Measurements from ENCODE around the gene TBXA2R.
"Not testable (repeated sequence)": the region's sequence is repeated elsewhere in the genome, so short reads cannot be mapped to it uniquely, and the experiment has no call there.

Gene TBXA2R

DNA sequence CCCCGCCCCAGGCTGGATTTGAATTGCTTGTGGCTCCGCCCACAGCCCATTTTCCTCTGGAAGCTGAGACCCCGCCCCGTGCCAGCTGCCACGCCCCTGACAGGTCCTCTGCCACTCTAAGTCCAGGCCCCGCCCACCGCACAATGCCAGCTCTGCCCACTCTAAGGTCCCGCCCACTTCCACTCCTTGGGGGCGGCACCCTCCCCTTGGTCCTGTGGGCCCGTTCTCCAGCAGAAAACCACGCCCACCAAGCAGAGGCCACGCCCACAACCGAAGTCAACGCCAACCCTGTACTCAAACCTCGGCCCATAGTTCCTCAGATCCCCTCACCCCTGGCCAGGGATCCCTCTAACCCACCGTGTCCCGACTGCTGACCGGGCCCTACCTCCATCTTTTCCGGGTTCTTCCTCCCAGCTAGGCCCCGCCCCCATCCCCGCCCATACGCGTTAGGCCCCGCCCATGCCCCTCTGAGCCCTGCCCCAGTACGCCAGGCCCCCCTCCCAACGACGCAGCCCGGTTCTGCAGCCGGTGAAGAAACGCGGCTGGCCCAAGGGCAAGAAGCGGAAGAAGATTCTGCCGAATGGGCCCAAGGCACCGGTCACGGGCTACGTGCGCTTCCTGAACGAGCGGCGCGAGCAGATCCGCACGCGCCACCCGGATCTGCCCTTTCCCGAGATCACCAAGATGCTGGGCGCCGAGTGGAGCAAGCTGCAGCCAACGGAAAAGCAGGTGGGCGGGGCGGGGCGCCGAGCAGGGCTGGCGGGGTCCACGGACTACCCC is 32.6 kb downstream of the TBXA2R start:
- H3K9me3 ChIP-seq (ENCODE audit: control insufficient read depth in 5 of 5, low read length in 5 of 5) = no peaks in the 10 kb centered on the region
- no peaks in the 10 kb centered on the region for H3K27me3 ChIP-seq (ENCODE audit: control insufficient read depth in 5 of 5, insufficient read depth in 4 of 5, low read length in 5 of 5)
- H3K9ac ChIP-seq (ENCODE audit: low read length in 5 of 5) = peak overlapping the region in 1 of 5 donors; percentile 80
- H3K27ac ChIP-seq (ENCODE audit: low read depth, low read length) = no peak overlapping the region
- peak overlapping the region in 4 of 5 donors; percentile 71 to 83 (median 78) for H3K4me3 ChIP-seq (ENCODE audit: low read depth in 1 of 5, low read length in 5 of 5)
- H3K36me3 ChIP-seq (ENCODE audit: control insufficient read depth in 5 of 5, insufficient read depth in 5 of 5, low read length in 5 of 5) = peaks cover 0 to 17% (median 5%) of the 10 kb centered on the region in 5 donors
- H3K4me1 ChIP-seq (ENCODE audit: control insufficient read depth in 5 of 5, insufficient read depth in 5 of 5, low read length in 5 of 5) = peaks cover 4 to 31% (median 28%) of the 10 kb centered on the region in 5 donors

DNA sequence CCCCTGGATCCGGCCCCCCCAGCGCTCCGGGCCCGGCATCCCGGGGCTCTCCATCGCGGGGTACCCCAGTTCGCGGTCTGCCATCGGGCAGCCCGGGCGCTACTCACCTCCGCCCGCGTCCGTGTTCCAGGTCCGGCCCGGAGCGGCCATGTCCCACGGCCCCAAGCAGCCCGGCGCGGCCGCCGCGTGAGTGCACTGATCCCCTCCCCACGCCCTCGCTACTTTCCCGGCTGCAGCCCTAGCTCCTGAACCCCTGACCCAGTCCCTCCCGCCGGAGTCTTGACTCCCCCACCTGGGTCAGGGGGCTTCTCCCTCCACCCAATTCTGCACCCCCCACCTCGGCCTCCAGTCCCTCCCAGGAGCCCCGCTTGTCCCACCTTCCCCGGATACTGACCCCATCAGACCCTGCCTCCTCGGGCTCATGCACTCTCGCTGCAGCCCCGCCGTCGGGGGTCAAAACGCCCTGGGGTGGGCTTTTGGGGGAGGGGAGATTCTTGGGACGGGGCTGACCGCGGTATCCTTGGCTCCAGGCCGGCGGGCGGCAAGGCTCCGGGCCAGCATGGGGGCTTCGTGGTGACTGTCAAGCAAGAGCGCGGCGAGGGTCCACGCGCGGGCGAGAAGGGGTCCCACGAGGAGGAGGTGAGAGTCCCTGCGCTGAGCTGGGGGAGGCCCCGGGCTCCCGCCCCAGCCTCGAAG is 33.4 kb downstream of the TBXA2R start:
- H3K4me1 ChIP-seq (ENCODE audit: control insufficient read depth in 5 of 5, insufficient read depth in 5 of 5, low read length in 5 of 5) = peaks cover 4 to 31% (median 28%) of the 10 kb centered on the region in 5 donors
- H3K27ac ChIP-seq (ENCODE audit: low read depth, low read length) = no peak overlapping the region
- H3K27me3 ChIP-seq (ENCODE audit: control insufficient read depth in 5 of 5, insufficient read depth in 4 of 5, low read length in 5 of 5) = no peaks in the 10 kb centered on the region
- no peaks in the 10 kb centered on the region for H3K9me3 ChIP-seq (ENCODE audit: control insufficient read depth in 5 of 5, low read length in 5 of 5)
- peaks cover 0 to 15% (median 5%) of the 10 kb centered on the region in 5 donors for H3K36me3 ChIP-seq (ENCODE audit: control insufficient read depth in 5 of 5, insufficient read depth in 5 of 5, low read length in 5 of 5)
- peak overlapping the region in 4 of 5 donors; percentile 60 to 80 (median 68) for H3K9ac ChIP-seq (ENCODE audit: low read length in 5 of 5)
- H3K4me3 ChIP-seq (ENCODE audit: low read depth in 1 of 5, low read length in 5 of 5) = peak overlapping the region in 4 of 5 donors; percentile 71 to 83 (median 78)

DNA sequence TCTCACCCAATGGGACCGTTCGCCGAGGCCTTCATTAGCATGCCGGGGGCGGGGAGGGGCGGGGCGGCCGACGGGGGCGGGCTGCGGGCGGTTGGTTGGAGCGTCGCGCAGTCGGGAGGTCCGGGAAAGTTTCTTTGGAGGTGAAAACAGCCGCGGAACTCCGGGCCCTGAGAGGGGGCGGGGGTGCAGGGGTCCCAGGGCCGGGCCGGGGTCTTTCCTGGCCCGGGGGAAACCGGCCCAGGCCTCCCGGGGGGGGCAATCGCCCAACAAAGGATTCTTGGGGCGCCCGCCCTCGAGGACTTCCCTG is 33.9 kb downstream of the TBXA2R start, which contains the start of gene HMG20B:
TSS of gene HMG20B (plus strand) at position 90 of the 307 bp plus-strand sequence. CDS start 366 bp downstream, outside the sequence.
- Histone ChIP-seq H3K27ac (ENCODE audit: low read depth, low read length) (no peak within 1 kb of the TSS), H3K4me3 (ENCODE audit: low read depth in 1 of 5, low read length in 5 of 5) (peak within 1 kb of the TSS; percentile 71 to 83 (median 82)), H3K27me3 (ENCODE audit: control insufficient read depth in 5 of 5, insufficient read depth in 4 of 5, low read length in 5 of 5) (no peaks in the 10 kb centered on the region), H3K9me3 (ENCODE audit: control insufficient read depth in 5 of 5, low read length in 5 of 5) (no peaks in the 10 kb centered on the region), H3K4me1 (ENCODE audit: control insufficient read depth in 5 of 5, insufficient read depth in 5 of 5, low read length in 5 of 5) (peaks cover 4 to 31% (median 28%) of the 10 kb centered on the region in 5 donors), H3K9ac (ENCODE audit: low read length in 5 of 5) (peak within 1 kb of the TSS in 4 of 5 donors; percentile 60 to 80 (median 72)), H3K36me3 (ENCODE audit: control insufficient read depth in 5 of 5, insufficient read depth in 5 of 5, low read length in 5 of 5) (peaks cover 0 to 15% (median 5%) of the 10 kb centered on the region in 5 donors)

DNA sequence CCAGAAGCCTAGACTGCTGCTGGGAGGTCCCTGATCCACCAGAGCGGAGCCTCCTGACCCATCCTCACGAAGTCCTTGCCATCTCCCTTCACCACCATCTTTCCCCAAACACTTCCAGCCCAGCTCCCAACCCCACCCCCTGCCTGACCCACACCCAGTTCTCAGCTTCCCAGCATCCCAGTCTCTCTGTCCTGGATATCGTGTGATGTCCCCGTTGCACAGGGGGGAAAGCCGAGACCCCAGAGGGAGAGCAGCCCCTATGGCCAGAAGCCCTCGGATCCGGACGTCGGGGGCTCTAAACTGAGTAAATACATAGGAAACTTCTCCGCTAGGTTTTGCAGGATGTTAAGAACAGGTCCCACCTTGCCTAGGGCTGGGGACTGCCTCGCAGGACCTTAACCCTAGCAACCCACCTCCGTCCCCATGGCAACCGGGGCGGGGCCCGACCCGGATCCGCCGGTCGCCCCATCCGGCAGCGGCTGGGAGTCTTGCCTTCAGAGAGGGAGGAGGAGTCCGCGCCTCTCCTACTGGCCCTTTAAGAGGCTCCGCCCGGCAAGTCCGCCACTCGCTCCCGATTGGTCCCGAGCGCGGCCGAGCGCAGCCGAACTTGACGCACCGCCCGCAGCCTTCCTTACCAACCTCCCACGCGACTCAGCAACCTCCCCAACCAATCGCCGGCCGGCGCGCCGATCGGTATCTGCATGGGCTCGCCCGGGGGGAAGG is 34.4 kb downstream of the TBXA2R start:
- Histone ChIP-seq H3K4me1 (ENCODE audit: control insufficient read depth in 5 of 5, insufficient read depth in 5 of 5, low read length in 5 of 5) (peaks cover 4 to 31% (median 28%) of the 10 kb centered on the region in 5 donors), H3K9me3 (ENCODE audit: control insufficient read depth in 5 of 5, low read length in 5 of 5) (no peaks in the 10 kb centered on the region), H3K27ac (ENCODE audit: low read depth, low read length) (no peak overlapping the region), H3K4me3 (ENCODE audit: low read depth in 1 of 5, low read length in 5 of 5) (peak overlapping the region; percentile 69 to 82 (median 74)), H3K27me3 (ENCODE audit: control insufficient read depth in 5 of 5, insufficient read depth in 4 of 5, low read length in 5 of 5) (no peaks in the 10 kb centered on the region), H3K36me3 (ENCODE audit: control insufficient read depth in 5 of 5, insufficient read depth in 5 of 5, low read length in 5 of 5) (peaks cover 0 to 15% (median 5%) of the 10 kb centered on the region in 5 donors), H3K9ac (ENCODE audit: low read length in 5 of 5) (peak overlapping the region in 4 of 5 donors; percentile 26 to 80 (median 66))

DNA sequence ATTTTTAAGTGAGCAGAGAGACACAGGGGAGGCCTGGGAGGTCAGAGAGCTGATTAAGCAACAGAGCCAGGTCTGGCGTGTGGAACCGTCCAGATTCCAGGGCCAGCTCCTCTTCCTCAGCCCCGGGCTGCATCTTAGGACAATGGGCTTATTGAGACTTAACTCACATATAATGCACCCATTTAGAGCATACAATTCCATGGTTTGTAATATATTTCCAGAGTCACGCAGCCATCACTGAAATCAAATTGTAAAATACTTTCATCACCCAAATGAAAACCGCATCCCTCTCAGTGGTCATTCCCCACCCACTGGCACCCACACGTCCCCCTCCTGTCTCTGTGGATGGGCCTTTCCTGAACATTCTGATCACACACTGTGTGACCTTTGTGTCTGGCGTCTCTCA is 36.1 kb downstream of the TBXA2R start:
- Histone ChIP-seq H3K9ac (ENCODE audit: low read length in 5 of 5) (no peak overlapping the region), H3K27ac (ENCODE audit: low read depth, low read length) (no peak overlapping the region)

DNA sequence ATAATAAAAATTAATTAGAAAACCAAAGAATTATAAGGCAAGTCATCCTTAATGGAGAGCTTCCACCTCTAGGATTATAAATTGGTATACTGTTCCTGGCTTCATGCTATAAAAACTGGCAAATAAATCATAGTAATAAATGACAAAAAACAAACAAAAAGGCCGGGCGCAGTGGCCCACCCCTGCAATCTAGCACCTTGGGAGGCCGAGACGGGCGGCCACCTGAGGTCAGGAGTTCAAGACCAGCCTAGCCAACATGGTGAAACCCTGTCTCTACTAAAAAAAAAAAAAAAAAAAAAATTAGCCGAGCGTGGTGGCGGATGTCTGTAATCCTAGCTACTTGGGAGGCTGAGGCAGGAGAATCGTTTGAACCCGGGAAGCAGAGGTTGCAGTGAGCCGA is 36.6 kb downstream of the TBXA2R start:
- H3K9ac ChIP-seq (ENCODE audit: low read length in 5 of 5); H3K36me3 ChIP-seq (ENCODE audit: control insufficient read depth in 5 of 5, insufficient read depth in 5 of 5, low read length in 5 of 5); H3K4me3 ChIP-seq (ENCODE audit: low read depth in 1 of 5, low read length in 5 of 5); H3K27me3 ChIP-seq (ENCODE audit: control insufficient read depth in 5 of 5, insufficient read depth in 4 of 5, low read length in 5 of 5); H3K9me3 ChIP-seq (ENCODE audit: control insufficient read depth in 5 of 5, low read length in 5 of 5); H3K27ac ChIP-seq (ENCODE audit: low read depth, low read length): not testable (repeated sequence)
- peaks cover 1 to 18% (median 16%) of the 10 kb centered on the region in 5 donors for H3K4me1 ChIP-seq (ENCODE audit: control insufficient read depth in 5 of 5, insufficient read depth in 5 of 5, low read length in 5 of 5)

More for the DNA sequence above, 36.1 kb downstream of the TBXA2R start:
- Histone ChIP-seq H3K4me3 (ENCODE audit: low read depth in 1 of 5, low read length in 5 of 5) (no peak overlapping the region), H3K27me3 (ENCODE audit: control insufficient read depth in 5 of 5, insufficient read depth in 4 of 5, low read length in 5 of 5) (no peaks in the 10 kb centered on the region), H3K36me3 (ENCODE audit: control insufficient read depth in 5 of 5, insufficient read depth in 5 of 5, low read length in 5 of 5) (peaks cover 0 to 6% (median 3%) of the 10 kb centered on the region in 5 donors), H3K9me3 (ENCODE audit: control insufficient read depth in 5 of 5, low read length in 5 of 5) (no peaks in the 10 kb centered on the region), H3K4me1 (ENCODE audit: control insufficient read depth in 5 of 5, insufficient read depth in 5 of 5, low read length in 5 of 5) (peaks cover 1 to 20% (median 16%) of the 10 kb centered on the region in 5 donors)

DNA sequence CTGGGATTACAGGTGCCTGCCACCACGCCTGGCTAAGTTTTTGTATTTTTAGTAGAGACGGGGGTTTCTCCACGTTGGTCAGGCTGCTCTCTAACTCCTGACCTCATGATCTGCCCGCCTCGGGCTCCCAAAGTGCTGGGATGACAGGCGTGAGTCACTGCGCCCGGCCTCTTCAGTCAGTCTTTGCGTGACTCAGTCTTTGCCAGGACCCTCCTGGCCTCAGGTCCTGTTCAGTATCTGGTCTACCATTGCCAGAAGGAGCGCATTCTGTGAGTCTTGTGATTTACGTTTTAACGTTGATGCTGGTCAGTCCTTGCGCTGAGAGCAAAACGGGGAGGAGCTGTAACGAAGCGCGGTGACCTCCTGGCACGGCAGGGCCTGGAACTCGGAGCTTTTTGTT is 41.5 kb downstream of the TBXA2R start:
- Histone ChIP-seq H3K27ac (ENCODE audit: low read depth, low read length) (no peak overlapping the region), H3K4me1 (ENCODE audit: control insufficient read depth in 5 of 5, insufficient read depth in 5 of 5, low read length in 5 of 5) (no peaks in the 10 kb centered on the region), H3K36me3 (ENCODE audit: control insufficient read depth in 5 of 5, insufficient read depth in 5 of 5, low read length in 5 of 5) (no peaks in the 10 kb centered on the region), H3K27me3 (ENCODE audit: control insufficient read depth in 5 of 5, insufficient read depth in 4 of 5, low read length in 5 of 5) (no peaks in the 10 kb centered on the region), H3K9ac (ENCODE audit: low read length in 5 of 5) (no peak overlapping the region), H3K4me3 (ENCODE audit: low read depth in 1 of 5, low read length in 5 of 5) (no peak overlapping the region), H3K9me3 (ENCODE audit: control insufficient read depth in 5 of 5, low read length in 5 of 5) (no peaks in the 10 kb centered on the region)

DNA sequence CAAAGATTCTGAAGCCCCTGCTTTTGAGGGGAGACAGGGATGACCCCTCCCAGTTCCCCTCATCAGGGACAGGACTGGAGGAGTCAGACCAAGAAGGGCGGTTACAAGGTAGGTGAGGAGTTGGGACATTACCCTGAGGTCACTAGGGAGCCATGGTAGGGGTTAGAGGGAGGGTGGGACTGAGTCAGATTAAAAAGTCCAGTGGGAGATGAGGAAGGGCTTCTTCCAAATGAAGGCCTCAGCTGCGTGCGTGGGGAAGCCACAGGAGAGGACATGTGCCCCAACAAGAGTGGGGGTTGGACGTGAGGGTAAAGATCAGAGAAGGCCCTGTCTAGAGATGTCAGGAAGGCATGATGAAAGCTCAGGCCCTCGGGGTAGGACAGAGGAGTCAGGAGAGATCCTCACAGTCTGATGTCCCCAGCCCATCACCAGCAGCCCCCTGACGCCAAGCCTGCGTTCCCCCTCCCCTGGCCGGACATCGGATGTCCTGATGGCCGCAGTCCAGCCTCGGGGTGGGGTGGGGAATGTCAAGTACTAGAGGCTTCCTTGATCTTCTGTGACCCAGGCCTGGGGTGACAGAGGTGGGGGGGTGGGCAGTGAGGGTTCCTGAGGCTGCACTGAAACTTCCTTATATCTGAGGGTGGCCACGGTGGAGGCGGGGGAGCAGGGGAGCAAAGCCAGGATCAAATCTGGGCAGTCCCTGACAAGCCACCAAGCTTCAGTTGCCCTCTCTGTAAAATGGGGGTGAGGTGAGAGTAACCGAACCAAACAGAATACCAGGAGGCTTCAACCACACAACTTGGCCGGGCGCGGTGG is 42.8 kb downstream of the TBXA2R start:
- Histone ChIP-seq H3K27ac (ENCODE audit: low read depth, low read length) (no peak overlapping the region), H3K4me3 (ENCODE audit: low read depth in 1 of 5, low read length in 5 of 5) (no peak overlapping the region), H3K36me3 (ENCODE audit: control insufficient read depth in 5 of 5, insufficient read depth in 5 of 5, low read length in 5 of 5) (no peaks in the 10 kb centered on the region), H3K9ac (ENCODE audit: low read length in 5 of 5) (no peak overlapping the region), H3K27me3 (ENCODE audit: control insufficient read depth in 5 of 5, insufficient read depth in 4 of 5, low read length in 5 of 5) (no peaks in the 10 kb centered on the region), H3K9me3 (ENCODE audit: control insufficient read depth in 5 of 5, low read length in 5 of 5) (no peaks in the 10 kb centered on the region), H3K4me1 (ENCODE audit: control insufficient read depth in 5 of 5, insufficient read depth in 5 of 5, low read length in 5 of 5) (peaks cover 0 to under 1% (median 0%) of the 10 kb centered on the region in 5 donors)

DNA sequence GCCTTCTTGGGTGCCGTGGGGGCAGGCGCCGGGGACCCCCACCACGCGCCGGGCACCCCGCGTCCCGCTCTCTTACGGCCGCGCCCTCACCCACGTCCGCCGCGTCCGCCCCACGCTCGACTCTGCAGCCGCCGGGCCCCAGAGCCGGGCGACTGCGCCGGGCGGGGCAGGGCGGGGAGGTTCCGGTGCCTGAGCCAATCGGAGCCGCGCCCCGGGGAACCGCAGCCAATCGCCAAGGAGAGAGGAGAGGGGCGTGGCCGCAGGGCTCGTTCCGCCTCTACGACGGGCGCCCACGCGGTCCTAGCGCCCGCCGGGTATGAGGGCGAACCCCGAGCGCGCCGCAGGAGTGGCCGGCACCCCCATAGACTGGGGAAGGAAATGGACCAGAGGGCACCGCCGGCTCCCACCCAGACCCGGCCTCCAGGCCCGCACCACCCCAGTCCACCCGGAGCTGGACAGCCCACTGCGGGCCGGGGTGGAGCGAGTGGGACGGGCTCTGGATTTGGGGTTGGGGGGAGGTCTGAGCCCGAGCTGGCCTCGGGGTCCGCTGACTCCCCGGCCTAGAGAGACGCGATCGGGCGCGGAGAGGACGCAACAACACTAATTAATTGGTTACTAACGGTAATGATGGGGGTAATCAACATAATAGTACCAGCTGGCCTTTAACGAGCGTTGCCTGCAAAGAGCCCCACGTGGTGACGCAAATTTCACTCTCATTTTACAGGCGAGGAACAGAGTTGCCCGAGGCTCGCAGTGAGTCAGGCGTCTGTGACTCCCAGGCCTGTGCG is 49.0 kb downstream of the TBXA2R start, which contains the start of gene MFSD12:
TSS of gene MFSD12 (minus strand) at position 126 of the 788 bp plus-strand sequence. CDS start 183 bp downstream, outside the sequence.
- Histone ChIP-seq H3K27ac (ENCODE audit: low read depth, low read length) (peak within 1 kb of the TSS; percentile 46), H3K9me3 (ENCODE audit: control insufficient read depth in 5 of 5, low read length in 5 of 5) (no peaks in the 10 kb centered on the region), H3K36me3 (ENCODE audit: control insufficient read depth in 5 of 5, insufficient read depth in 5 of 5, low read length in 5 of 5) (no peaks in the 10 kb centered on the region), H3K4me1 (ENCODE audit: control insufficient read depth in 5 of 5, insufficient read depth in 5 of 5, low read length in 5 of 5) (peaks cover 0 to 51% (median 41%) of the 10 kb centered on the region in 5 donors), H3K4me3 (ENCODE audit: low read depth in 1 of 5, low read length in 5 of 5) (peak within 1 kb of the TSS; percentile 87 to 99 (median 96)), H3K27me3 (ENCODE audit: control insufficient read depth in 5 of 5, insufficient read depth in 4 of 5, low read length in 5 of 5) (no peaks in the 10 kb centered on the region), H3K9ac (ENCODE audit: low read length in 5 of 5) (peak within 1 kb of the TSS; percentile 79 to 97 (median 87))

Data from subcutaneous abdominal adipose tissue (tissue), 5 donors.